GM23338 (cell line): ENCODE results near the gene SNAPC2. TPM values are rescaled to one million over a fixed set of nuclear protein-coding genes. Genes with fewer than 3 reads are reported as not detected.

Source experiments
- ATAC-seq: fragments of 200-7000 bp; cut with Tn5 transposase; 3 replicates; pipeline ENCODE4 v1.9.1; 2020
- DNase-seq: peaks from one replicate; pipeline ENCODE4 v3.0.0-alpha.2; 2015; ENCODE audit warnings: low spot score
- H2AFZ ChIP-seq: fragments of 200-600 bp; sonication (generic); 2 replicates; pipeline ENCODE4 v1.8.0; 2016; ENCODE audit warnings: antibody characterized with exemption, mild to moderate bottlenecking, moderate library complexity
- H3F3A ChIP-seq: fragments of 200-600 bp; sonication (generic); replicated peaks from 2 replicates; pipeline ENCODE4 v1.8.0; 2017; ENCODE audit warnings: antibody characterized with exemption, mixed run types, low read depth
- H3K27ac ChIP-seq: fragments of 200-600 bp; sonication (generic); 2 replicates; pipeline ENCODE4 v1.6.1; 2016; ENCODE audit warnings: low read depth
- H3K27me3 ChIP-seq: fragments of 200-600 bp; sonication (generic); 2 replicates; pipeline ENCODE4 v1.8.0; 2016; ENCODE audit warnings: mild to moderate bottlenecking, mixed run types, moderate library complexity; ENCODE audit not compliant: insufficient read depth
- H3K36me3 ChIP-seq: fragments of 200-600 bp; sonication (generic); 2 replicates; pipeline ENCODE4 v1.8.0; 2016; ENCODE audit warnings: mild to moderate bottlenecking; ENCODE audit not compliant: insufficient read depth
- H3K4me1 ChIP-seq: fragments of 200-600 bp; sonication (generic); 2 replicates; pipeline ENCODE4 v1.8.0; 2016; ENCODE audit warnings: mild to moderate bottlenecking, moderate library complexity; ENCODE audit not compliant: insufficient read depth
- H3K4me2 ChIP-seq: fragments of 200-600 bp; sonication (generic); 2 replicates; pipeline ENCODE4 v1.7.1; 2017; ENCODE audit warnings: mixed run types
- H3K4me3 ChIP-seq: fragments of 200-600 bp; sonication (generic); 2 replicates; pipeline ENCODE4 v1.6.1; 2016; ENCODE audit warnings: mixed run types
- H3K79me2 ChIP-seq: fragments of 200-600 bp; sonication (generic); replicated peaks from 2 replicates; pipeline ENCODE4 v1.8.0; 2017; ENCODE audit warnings: mild to moderate bottlenecking; ENCODE audit not compliant: insufficient read depth
- H3K9me2 ChIP-seq: fragments of 200-600 bp; sonication (generic); 2 replicates; pipeline ENCODE4 v1.8.0; 2017; ENCODE audit not compliant: insufficient read depth
- H4K20me1 ChIP-seq: fragments of 200-600 bp; sonication (generic); replicated peaks from 2 replicates; pipeline ENCODE4 v1.8.0; 2017; ENCODE audit warnings: mild to moderate bottlenecking; ENCODE audit not compliant: insufficient read depth
- H3K27ac Mint-ChIP-seq: 2 replicates; pipeline ENCODE4 v1.8.0; 2020; ENCODE audit warnings: inconsistent platforms, mild to moderate bottlenecking, moderate library complexity, mixed read lengths
- H3K27me3 Mint-ChIP-seq: 3 replicates; pipeline ENCODE4 v1.8.0; 2022; ENCODE audit warnings: low read depth, mild to moderate bottlenecking, moderate library complexity, mixed read lengths, inconsistent platforms; ENCODE audit not compliant: insufficient read depth, poor library complexity
- H3K36me3 Mint-ChIP-seq: 3 replicates; pipeline ENCODE4 v1.8.0; 2021; ENCODE audit warnings: low read depth, mild to moderate bottlenecking, inconsistent platforms, moderate library complexity, mixed read lengths
- H3K4me1 Mint-ChIP-seq: 3 replicates; pipeline ENCODE4 v1.8.0; 2020; ENCODE audit warnings: mild to moderate bottlenecking, inconsistent platforms, mixed read lengths
- H3K4me3 Mint-ChIP-seq: 3 replicates; pipeline ENCODE4 v1.8.0; 2021; ENCODE audit warnings: moderate library complexity, mild to moderate bottlenecking, inconsistent platforms, mixed read lengths
- H3K9me3 Mint-ChIP-seq: 3 replicates; pipeline ENCODE4 v1.8.0; 2020; ENCODE audit warnings: moderate library complexity, mild to moderate bottlenecking, inconsistent platforms, mixed read lengths
- CREB1 ChIP-seq: fragments of 250-450 bp; sonication (Bioruptor Pico); IDR thresholded peaks from 2 replicates; pipeline ENCODE4 v1.5.0; 2020; ENCODE audit warnings: low read depth, mild to moderate bottlenecking, moderate library complexity
- CTCF ChIP-seq, 2 experiments: fragments of 200-600 bp in 1 of 2; sonication (generic) in 1 of 2; conservative IDR thresholded peaks; 2 replicates each; pipeline versions ENCODE4 v1.5.1 to v1.6.1; 2016 to 2017; ENCODE audit warnings: antibody characterized with exemption in 2 of 2, low read depth in 2 of 2, mild to moderate bottlenecking in 2 of 2, moderate library complexity in 1 of 2
- ETS1 ChIP-seq: IDR thresholded peaks from 2 replicates; pipeline ENCODE4 v1.6.1; 2016; ENCODE audit warnings: antibody characterized with exemption
- EZH2 ChIP-seq: fragments of 200-600 bp; sonication (generic); IDR thresholded peaks from one replicate; pipeline ENCODE4 v1.8.0; 2017; ENCODE audit warnings: antibody characterized with exemption, mild to moderate bottlenecking, low read depth; ENCODE audit not compliant: unreplicated experiment
- EZH2phosphoT487 ChIP-seq: fragments of 200-600 bp; sonication (generic); IDR thresholded peaks from one replicate; pipeline ENCODE4 v1.8.1; 2018; ENCODE audit warnings: antibody characterized with exemption; ENCODE audit not compliant: unreplicated experiment
- JUNB ChIP-seq: IDR thresholded peaks from one replicate; pipeline ENCODE4 v1.6.1; 2016; ENCODE audit warnings: antibody characterized with exemption; ENCODE audit not compliant: unreplicated experiment
- POLR2AphosphoS5 ChIP-seq: IDR thresholded peaks from 2 replicates; pipeline ENCODE4 v1.6.1; 2016; ENCODE audit warnings: antibody characterized with exemption, low read depth
- REST ChIP-seq: IDR thresholded peaks from one replicate; pipeline ENCODE4 v1.6.1; 2018; ENCODE audit warnings: antibody characterized with exemption; ENCODE audit not compliant: unreplicated experiment
- STAT1 ChIP-seq: IDR thresholded peaks from one replicate; pipeline ENCODE4 v1.6.1; 2016; ENCODE audit warnings: antibody characterized with exemption; ENCODE audit not compliant: unreplicated experiment
- ZNF114 ChIP-seq: fragments of 250-450 bp; sonication (Bioruptor Pico); IDR thresholded peaks from 2 replicates; pipeline ENCODE4 v1.5.0; 2020; ENCODE audit warnings: mild to moderate bottlenecking, moderate library complexity
- ZNF331 ChIP-seq: fragments of 250-450 bp; sonication (Bioruptor Pico); IDR thresholded peaks from 2 replicates; pipeline ENCODE4 v1.5.0; 2020; ENCODE audit warnings: low read depth, mild to moderate bottlenecking, moderate library complexity
- polyA plus RNA-seq: library from polyadenylated mRNA; unstranded; fragments of >200 nt; fragmentation: Nextera tagmentation; extraction: Ambion mirVana; gene quantifications from 2 replicates; pipeline ENCODE4 v1.2.1, GENCODE V29; 2016
- total RNA-seq: library from RNA; depleted of rRNA; stranded (reverse); fragments of >200 nt; shearing (Covaris generic); gene quantifications from 2 replicates; pipeline ENCODE4 v1.2.3, GENCODE V29; 2014

Gene SNAPC2
- total and polyA plus RNA-seq, 2 experiments from 2014 or later = 17.1 to 25.1 TPM

- TF ChIP-seq REST = no peak
- TF ChIP-seq ZNF114 (CRISPR knock-in tag) = no peak
- TF ChIP-seq CTCF (conservative IDR thresholded peaks at IDR 0.05; ENCODE audit: low read depth in 2 of 2) = no peak
- TF ChIP-seq CREB1 (CRISPR knock-in tag) = no peak
- no peak for TF ChIP-seq ZNF331 (CRISPR knock-in tag)
- no peak for TF ChIP-seq STAT1
- no peak for TF ChIP-seq POLR2AphosphoS5
- TF ChIP-seq EZH2phosphoT487 = no peak
Measured at GRCh38 chr19:7898967-7899366, 21.2 kb upstream of the SNAPC2 start (continued).

GRCh38 chr19:7899751-7900378 lies 20.3 kb upstream of the SNAPC2 start:
- H4K20me1 ChIP-seq = no peaks in the 10 kb centered on the region; the same call in 1 of the 2 replicates
- H3K4me3 ChIP-seq = no peak overlapping the region
- no peaks in the 10 kb centered on the region for H3K36me3 ChIP-seq
- no peak overlapping the region for H3K27ac ChIP-seq
- Mint-ChIP-seq H3K36me3 (peaks cover 14% of the 10 kb centered on the region; the same call in 2 of the 3 replicates), H3K27ac (no peak overlapping the region), H3K4me1 (peaks cover 12% of the 10 kb centered on the region), H3K27me3 (peaks cover 23% of the 10 kb centered on the region), H3K4me3 (no peak overlapping the region), H3K9me3 (peaks cover 6% of the 10 kb centered on the region; the same call in 1 of the 3 replicates)
- H3F3A ChIP-seq = peaks cover 6% of the 10 kb centered on the region; the same call in 1 of the 2 replicates
- DNase-seq (no peak), ATAC-seq (no peak)
- TF ChIP-seq ETS1 (no peak), CREB1 (CRISPR knock-in tag) (no peak), POLR2AphosphoS5 (no peak), EZH2 (no peak), JUNB (no peak), EZH2phosphoT487 (no peak)
- H3K27me3 ChIP-seq = no peaks in the 10 kb centered on the region
- peaks cover 5% of the 10 kb centered on the region for H3K79me2 ChIP-seq
- no peak overlapping the region for H2AFZ ChIP-seq
- H3K9me2 ChIP-seq = no peaks in the 10 kb centered on the region
- H3K4me2 ChIP-seq = no peak overlapping the region
- H3K4me1 ChIP-seq = peaks cover 9% of the 10 kb centered on the region
